H1 (cell line): ENCODE data around the gene PCCA. TPM values are rescaled to one million over a fixed set of nuclear protein-coding genes. Genes with fewer than 3 reads are reported as not detected.

Source experiments
- CTCF ChIA-PET: fragments of 300-600 bp; sonication (Branson Sonifier 250); formaldehyde crosslinking; loops from one replicate; lab custom pipeline; 2021; ENCODE audit not compliant: partially characterized antibody; lab: Charles Lee
- POLR2A ChIA-PET: fragments of 300-600 bp; sonication (Branson Sonifier 250); formaldehyde crosslinking; loops from one replicate; lab custom pipeline; 2021; ENCODE audit warnings: inconsistent platforms; ENCODE audit not compliant: partially characterized antibody; lab: Charles Lee
- DNase-seq, 2 experiments: peaks; one replicate each; pipeline versions ENCODE4 v3.0.0 to v3.0.0-alpha.2; 2010 to 2022; ENCODE audit warnings: low spot score in 2 of 2, low read depth in 1 of 2, mixed read lengths in 1 of 2
- FAIRE-seq: peaks from 2 replicates; lab custom pipeline; 2011; peaks lifted over from hg19 to GRCh38; lab: Jason Lieb, UNC
- H2AFZ ChIP-seq: 2 replicates; pipeline ENCODE4 v1.8.1; 2012; ENCODE audit warnings: low read length, inconsistent platforms
- H2AK5ac ChIP-seq: 2 replicates; pipeline ENCODE4 v1.6.1; 2013; ENCODE audit warnings: low read depth, low read length
- H2BK120ac ChIP-seq: replicated peaks from 2 replicates; pipeline ENCODE3; 2013; ENCODE audit warnings: low read depth, low read length, inconsistent platforms
- H2BK12ac ChIP-seq: 2 replicates; pipeline ENCODE4 v1.6.1; 2013; ENCODE audit warnings: low read depth, low read length
- H2BK15ac ChIP-seq: 2 replicates; pipeline ENCODE4 v1.6.1; 2013; ENCODE audit warnings: low read length
- H2BK20ac ChIP-seq: 2 replicates; pipeline ENCODE4 v1.6.1; 2013; ENCODE audit warnings: low read length
- H2BK5ac ChIP-seq: 2 replicates; pipeline ENCODE4 v1.6.1; 2013; ENCODE audit warnings: low read depth, low read length
- H3K14ac ChIP-seq: 2 replicates; pipeline ENCODE4 v1.6.1; 2013; ENCODE audit warnings: inconsistent platforms; ENCODE audit not compliant: insufficient read length
- H3K18ac ChIP-seq: 2 replicates; pipeline ENCODE4 v1.6.1; 2013; ENCODE audit warnings: low read length; ENCODE audit errors: extremely low read depth
- H3K23ac ChIP-seq: 2 replicates; pipeline ENCODE4 v1.6.1; 2013; ENCODE audit warnings: inconsistent platforms; ENCODE audit not compliant: insufficient read length
- H3K23me2 ChIP-seq: 2 replicates; pipeline ENCODE4 v1.6.1; 2013; ENCODE audit warnings: low read depth, low read length
- H3K27ac ChIP-seq: 2 replicates; pipeline ENCODE4 v1.6.1; 2011; ENCODE audit warnings: low read depth, low read length, inconsistent platforms
- H3K27me3 ChIP-seq, 4 experiments: replicated peaks in 1 of 4; 1 replicate in 1 of 4; 2 replicates in 3 of 4; pipeline versions ENCODE4 v1.6.1 to v1.8.1; 2011 to 2013; ENCODE audit warnings: low read length in 3 of 4, mild to moderate bottlenecking in 3 of 4, inconsistent platforms in 2 of 4, mixed read lengths in 2 of 4, moderate library complexity in 1 of 4; ENCODE audit not compliant: control insufficient read depth in 3 of 4, insufficient read depth in 3 of 4; ENCODE audit errors: extremely low read depth in 1 of 4
- H3K36me3 ChIP-seq, 4 experiments: 2 replicates each; pipeline versions ENCODE4 v1.6.1 to v1.8.1; 2011 to 2013; ENCODE audit warnings: mild to moderate bottlenecking in 4 of 4, low read length in 3 of 4, moderate library complexity in 2 of 4, control low read depth in 1 of 4, inconsistent platforms in 1 of 4; ENCODE audit not compliant: insufficient read depth in 4 of 4, control insufficient read depth in 2 of 4
- H3K4ac ChIP-seq: replicated peaks from 2 replicates; pipeline ENCODE3; 2013; ENCODE audit warnings: low read length, low read depth, mixed read lengths, inconsistent platforms; ENCODE audit not compliant: insufficient read length
- H3K4me1 ChIP-seq, 4 experiments: replicated peaks in 1 of 4; 1 replicate in 1 of 4; 2 replicates in 3 of 4; pipeline versions ENCODE4 v1.6.1 to v1.8.1; 2011 to 2013; ENCODE audit warnings: low read length in 3 of 4, inconsistent platforms in 2 of 4, mixed read lengths in 1 of 4; ENCODE audit not compliant: insufficient read depth in 4 of 4, control insufficient read depth in 3 of 4
- H3K4me2 ChIP-seq, 2 experiments: 2 replicates each; pipeline versions ENCODE4 v1.6.1 to v1.8.1; 2011 to 2013; ENCODE audit warnings: low read depth in 2 of 2, low read length in 2 of 2, control low read depth in 1 of 2, inconsistent platforms in 1 of 2, mild to moderate bottlenecking in 1 of 2; ENCODE audit not compliant: insufficient read depth in 1 of 2
- H3K4me3 ChIP-seq, 4 experiments: fragments of 200-600, 300-600 bp in 1 of 4; sonication (generic), shearing (Covaris generic), sonication (Bioruptor Twin) in 1 of 4; 2 replicates each; pipeline versions ENCODE4 v1.5.1 to v1.8.1; 2011 to 2016; ENCODE audit warnings: low read length in 4 of 4, low read depth in 3 of 4, control low read depth in 2 of 4, inconsistent platforms in 2 of 4, mild to moderate bottlenecking in 2 of 4, mixed read lengths in 1 of 4, moderate library complexity in 1 of 4; ENCODE audit not compliant: insufficient read depth in 2 of 4; ENCODE audit errors: extremely low read depth in 1 of 4
- H3K56ac ChIP-seq: replicated peaks from 2 replicates; pipeline ENCODE3; 2013; ENCODE audit warnings: low read depth, mild to moderate bottlenecking, mixed read lengths, low read length, inconsistent platforms; ENCODE audit not compliant: insufficient read length
- H3K79me1 ChIP-seq: 2 replicates; pipeline ENCODE4 v1.6.1; 2013; ENCODE audit warnings: low read depth, low read length, control low read depth
- H3K79me2 ChIP-seq, 2 experiments: 2 replicates each; pipeline versions ENCODE4 v1.6.1 to v1.8.1; 2012 to 2013; ENCODE audit warnings: low read length in 2 of 2, mild to moderate bottlenecking in 2 of 2, inconsistent platforms in 1 of 2; ENCODE audit not compliant: insufficient read depth in 2 of 2, control insufficient read depth in 1 of 2
- H3K9ac ChIP-seq, 4 experiments: replicated peaks in 1 of 4; 1 replicate in 1 of 4; 2 replicates in 3 of 4; pipeline versions ENCODE4 v1.6.1 to v1.8.1; 2011 to 2013; ENCODE audit warnings: low read depth in 3 of 4, low read length in 3 of 4, control low read depth in 2 of 4, mild to moderate bottlenecking in 2 of 4, moderate library complexity in 2 of 4, inconsistent platforms in 1 of 4; ENCODE audit errors: extremely low read depth in 1 of 4
- H3K9me3 ChIP-seq, 2 experiments: 2 replicates each; pipeline versions ENCODE4 v1.6.1 to v1.8.1; 2012 to 2013; ENCODE audit warnings: mild to moderate bottlenecking in 2 of 2, moderate library complexity in 2 of 2, control low read depth in 1 of 2, inconsistent platforms in 1 of 2, low read depth in 1 of 2, low read length in 1 of 2, mixed read lengths in 1 of 2; ENCODE audit not compliant: insufficient read depth in 2 of 2
- H4K20me1 ChIP-seq, 2 experiments: replicated peaks in 1 of 2; 2 replicates each; pipeline versions ENCODE3 to v1.8.1; 2011 to 2013; ENCODE audit warnings: inconsistent platforms in 2 of 2, low read length in 2 of 2, mild to moderate bottlenecking in 1 of 2; ENCODE audit not compliant: insufficient read depth in 2 of 2, control insufficient read depth in 1 of 2
- H4K5ac ChIP-seq: 2 replicates; pipeline ENCODE4 v1.6.1; 2013; ENCODE audit warnings: low read length, low read depth, mixed read lengths, inconsistent platforms; ENCODE audit not compliant: insufficient read length
- H4K8ac ChIP-seq: 2 replicates; pipeline ENCODE4 v1.8.0; 2013; ENCODE audit warnings: mild to moderate bottlenecking, moderate library complexity, low read length, inconsistent platforms; ENCODE audit not compliant: insufficient read depth; ENCODE audit errors: extremely low read depth
- H4K91ac ChIP-seq: replicated peaks from 2 replicates; pipeline ENCODE3; 2013; ENCODE audit warnings: low read length, mixed read lengths, inconsistent platforms; ENCODE audit not compliant: insufficient read length
- CHD2 ChIP-seq: IDR thresholded peaks from 2 replicates; pipeline ENCODE4 v1.6.1; 2012; ENCODE audit warnings: low read length, improper control_type of control experiment
- CREB1 ChIP-seq: IDR thresholded peaks from 2 replicates; pipeline ENCODE4 v1.6.1; 2012; ENCODE audit warnings: inconsistent platforms
- EP300 ChIP-seq, 2 experiments: IDR thresholded peaks; 1 replicate in 1 of 2; 2 replicates in 1 of 2; pipeline ENCODE4 v1.6.1; 2011 to 2012; ENCODE audit warnings: low read depth in 2 of 2, low read length in 2 of 2, mild to moderate bottlenecking in 2 of 2, borderline replicate concordance in 1 of 2, inconsistent platforms in 1 of 2, moderate library complexity in 1 of 2
- GABPA ChIP-seq: IDR thresholded peaks from 2 replicates; pipeline ENCODE4 v1.6.1; 2011; ENCODE audit warnings: mild to moderate bottlenecking, low read length, moderate library complexity, borderline replicate concordance; ENCODE audit not compliant: insufficient read depth
- KDM1A ChIP-seq: fragments of 200-600, 300-600 bp; sonication (generic); IDR thresholded peaks from 2 replicates; pipeline ENCODE4 v1.7.1; 2016; ENCODE audit warnings: mild to moderate bottlenecking, low read length, borderline replicate concordance
- NANOG ChIP-seq: IDR thresholded peaks from 2 replicates; pipeline ENCODE4 v1.6.1; 2011; ENCODE audit warnings: low read length, low read depth, mild to moderate bottlenecking, inconsistent platforms; ENCODE audit not compliant: insufficient read depth, poor library complexity, severe bottlenecking
- RAD21 ChIP-seq, 2 experiments: IDR thresholded peaks in 1 of 2; conservative IDR thresholded peaks in 1 of 2; 2 replicates each; pipeline ENCODE4 v1.6.1; 2011; ENCODE audit warnings: low read depth in 2 of 2, low read length in 2 of 2, improper control_type of control experiment in 1 of 2, inconsistent platforms in 1 of 2, mild to moderate bottlenecking in 1 of 2, moderate library complexity in 1 of 2
- SP1 ChIP-seq: IDR thresholded peaks from 2 replicates; pipeline ENCODE4 v1.6.1; 2011; ENCODE audit warnings: low read depth, low read length
- TEAD4 ChIP-seq: IDR thresholded peaks from 2 replicates; pipeline ENCODE4 v1.6.1; 2012; ENCODE audit warnings: low read depth, low read length, inconsistent platforms, mixed read lengths
- WGBS, 2 experiments: shearing (Covaris generic) in 1 of 2; methylation state at CpG; one replicate each; pipeline versions ENCODE4 v1.1.6 to v1.1.7; 2013 to 2015; ENCODE audit warnings: low lambda C conversion rate in 2 of 2, mixed read lengths in 2 of 2, inconsistent platforms in 1 of 2, low coverage in 1 of 2, missing lambda C conversion rate in 1 of 2; ENCODE audit not compliant: insufficient replicate concordance in 2 of 2, insufficient coverage in 1 of 2, insufficient read length in 1 of 2; ENCODE audit errors: extremely low coverage in 1 of 2, missing lambda C conversion rate in 1 of 2; 5-methylcytosine and 5-hydroxymethylcytosine counted together
- polyA plus RNA-seq, 7 experiments: library from polyadenylated mRNA; depleted of rRNA in 3 of 7; stranded (reverse) in 5 of 7; unstranded in 2 of 7; fragments of >200 nt in 5 of 7; fragments of 200-250 nt in 2 of 7; gene quantifications; 1 replicate in 5 of 7; 2 replicates in 1 of 7; 4 replicates in 1 of 7; pipeline versions ENCODE4 v1.2.1 to v1.2.3, GENCODE V29; 2011 to 2013; ENCODE audit warnings: missing spikeins in 2 of 7, mixed read lengths in 2 of 7
- total RNA-seq: library from RNA; stranded (reverse); fragmentation: NEBNext Ultra II Directional; extraction: Animal tissue kit (Norgen Biotek cat#: 25700); gene quantifications from 2 replicates; pipeline ENCODE4 v1.2.1, GENCODE V29; 2021
- TF ChIP-seq, protein P1 (sequence below), 3 experiments: IDR thresholded peaks; 1 replicate in 2 of 3; 2 replicates in 1 of 3; pipeline versions ENCODE4 v1.5.1 to v1.6.1; 2011; ENCODE audit warnings: low read length in 3 of 3, mild to moderate bottlenecking in 3 of 3, inconsistent platforms in 2 of 3, low read depth in 1 of 3, moderate library complexity in 1 of 3; ENCODE audit not compliant: insufficient read depth in 1 of 3; ENCODE audit errors: control extremely low read depth in 1 of 3

The PCCA gene
- total and polyA plus RNA-seq, 2 of the 8 experiments (the other 6 are each of a cell fraction or from before 2014, with no cell fraction given), result 18.4 to 49.8 TPM

- Histone ChIP-seq H3K9me3 (no peaks in the 10 kb centered on the region), H3K79me1 (no peaks in the 10 kb centered on the region), H3K4me3 (no peak overlapping the region), H3K56ac (no peak overlapping the region), H3K4ac (no peak overlapping the region), H2AK5ac (no peak overlapping the region), H3K4me1 (peaks cover 0 to 22% (median 20%) of the 10 kb centered on the region in 4 experiments; a peak in 6 of 7 replicates), H2AFZ (no peak overlapping the region), H2BK120ac (no peak overlapping the region), H3K9ac (no peak overlapping the region), H2BK15ac (no peak overlapping the region), H3K23ac (no peak overlapping the region), H3K18ac (no peak overlapping the region), H4K91ac (no peak overlapping the region), H3K27me3 (no peaks in the 10 kb centered on the region), H2BK12ac (no peak overlapping the region), H2BK5ac (no peak overlapping the region), H3K14ac (no peak overlapping the region), H4K20me1 (no peaks in the 10 kb centered on the region), H3K36me3 (no peaks in the 10 kb centered on the region), H4K5ac (no peak overlapping the region), H3K23me2 (no peaks in the 10 kb centered on the region), H4K8ac (no peak overlapping the region), H3K79me2 (no peaks in the 10 kb centered on the region), H2BK20ac (no peak overlapping the region), H3K4me2 (no peak overlapping the region), H3K27ac (no peak overlapping the region)
- 4% methylated on average over 5 of the region's 5 CpGs; no CpG with 5 or more reads in 1 of the 2 experiments for whole genome bisulfite sequencing, 2 experiments
- CTCF ChIA-PET, result interaction anchor here (0.5 to 4.7 kb wide), 33 partner anchors 9 to 600 kb away, joined by 3 to 19 read pairs (median 3); no protein-coding TSS in a partner anchor
- POLR2A ChIA-PET, result interaction anchor here (0.6 kb wide), 1 partner anchor 73 kb away, joined by 4 read pairs; no protein-coding TSS in a partner anchor
- peak in 1 of 2 experiments; percentile 92 for DNase-seq
- FAIRE-seq, result peak; percentile 96
- TF ChIP-seq CREB1, result peak; percentile 24; the same call in 1 of the 2 replicates
- no peak for TF ChIP-seq EP300 (IDR thresholded peaks at IDR 0.05; ENCODE audit: borderline replicate concordance in 1 of 2, low read depth in 2 of 2, low read length in 2 of 2)
- TF ChIP-seq TEAD4, result no peak
- peak; percentile 99 to 100 for TF ChIP-seq RAD21 (IDR thresholded peaks at IDR 0.05 in 1 of 2, conservative IDR thresholded peaks at IDR 0.05 in 1 of 2; ENCODE audit: low read depth in 2 of 2, low read length in 2 of 2)
- TF ChIP-seq CHD2, result no peak
- no peak for TF ChIP-seq GABPA
- no peak for TF ChIP-seq SP1
- no peak for TF ChIP-seq KDM1A
- TF ChIP-seq NANOG, result no peak
- TF ChIP-seq, protein P1, sequence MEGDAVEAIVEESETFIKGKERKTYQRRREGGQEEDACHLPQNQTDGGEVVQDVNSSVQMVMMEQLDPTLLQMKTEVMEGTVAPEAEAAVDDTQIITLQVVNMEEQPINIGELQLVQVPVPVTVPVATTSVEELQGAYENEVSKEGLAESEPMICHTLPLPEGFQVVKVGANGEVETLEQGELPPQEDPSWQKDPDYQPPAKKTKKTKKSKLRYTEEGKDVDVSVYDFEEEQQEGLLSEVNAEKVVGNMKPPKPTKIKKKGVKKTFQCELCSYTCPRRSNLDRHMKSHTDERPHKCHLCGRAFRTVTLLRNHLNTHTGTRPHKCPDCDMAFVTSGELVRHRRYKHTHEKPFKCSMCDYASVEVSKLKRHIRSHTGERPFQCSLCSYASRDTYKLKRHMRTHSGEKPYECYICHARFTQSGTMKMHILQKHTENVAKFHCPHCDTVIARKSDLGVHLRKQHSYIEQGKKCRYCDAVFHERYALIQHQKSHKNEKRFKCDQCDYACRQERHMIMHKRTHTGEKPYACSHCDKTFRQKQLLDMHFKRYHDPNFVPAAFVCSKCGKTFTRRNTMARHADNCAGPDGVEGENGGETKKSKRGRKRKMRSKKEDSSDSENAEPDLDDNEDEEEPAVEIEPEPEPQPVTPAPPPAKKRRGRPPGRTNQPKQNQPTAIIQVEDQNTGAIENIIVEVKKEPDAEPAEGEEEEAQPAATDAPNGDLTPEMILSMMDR (IDR thresholded peaks at IDR 0.05; ENCODE audit: control extremely low read depth in 1 of 3, insufficient read depth in 1 of 3, low read depth in 1 of 3, low read length in 3 of 3), result peak; percentile 94 to 97 (median 94)
Measured at GRCh38 chr13:100514788-100515409, 426.0 kb downstream of the PCCA start.
